IMR-90 (cell line): Measurements from ENCODE around the gene SH2B2. TPM values are rescaled to one million over a fixed set of nuclear protein-coding genes. Genes with fewer than 3 reads are reported as not detected.

Experiments
- CEBPB ChIP-seq: IDR thresholded peaks from 2 replicates; pipeline ENCODE4 v1.6.1; 2012; ENCODE audit warnings: low read depth, low read length, improper control_type of control experiment
- POLR2A ChIP-seq: IDR thresholded peaks from 2 replicates; pipeline ENCODE4 v1.6.1; 2012; ENCODE audit warnings: mild to moderate bottlenecking, low read depth, low read length
- RCOR1 ChIP-seq: IDR thresholded peaks from 2 replicates; pipeline ENCODE4 v1.6.1; 2012; ENCODE audit warnings: mild to moderate bottlenecking, low read length, improper control_type of control experiment; ENCODE audit not compliant: insufficient replicate concordance
- polyA plus RNA-seq, 3 experiments: library from polyadenylated mRNA; depleted of rRNA; stranded (reverse); fragments of >200 nt; gene quantifications; 2 replicates each; pipeline ENCODE4 v1.2.3, GENCODE V29; 2012; ENCODE audit warnings: low replicate concordance in 1 of 3
- total RNA-seq: library from RNA; depleted of rRNA; stranded (reverse); fragments of >200 nt; gene quantifications from 2 replicates; pipeline ENCODE4 v1.2.3, GENCODE V29; 2012
- TF ChIP-seq, protein P1 (sequence below): conservative IDR thresholded peaks from 2 replicates; pipeline ENCODE4 v1.5.1; 2012; ENCODE audit warnings: mild to moderate bottlenecking, low read depth, low read length, improper control_type of control experiment

The SH2B2 gene
- total and polyA plus RNA-seq, 2 of the 4 experiments (the other 2 are of a cell fraction), result 0.36 to 0.99 TPM

DNA sequence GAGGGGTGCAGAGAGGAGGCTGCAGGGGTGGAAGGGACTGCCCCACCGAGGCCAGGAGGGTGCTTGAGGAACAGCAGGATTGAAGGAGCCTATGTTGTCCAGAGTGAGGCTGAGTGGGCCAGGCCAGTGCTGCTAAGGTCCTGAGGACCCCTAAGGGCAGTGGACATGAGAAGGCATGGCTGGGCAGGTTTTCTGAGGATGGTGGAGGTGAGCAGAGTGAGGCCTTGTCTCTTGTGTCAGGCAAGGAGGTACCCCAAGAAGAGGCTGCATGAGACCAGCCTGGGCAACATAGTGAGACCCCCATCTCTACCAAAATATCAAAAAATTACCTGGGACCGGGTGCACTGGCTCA, 5.2 kb downstream of the SH2B2 start (continued):
- TF ChIP-seq, protein P1, sequence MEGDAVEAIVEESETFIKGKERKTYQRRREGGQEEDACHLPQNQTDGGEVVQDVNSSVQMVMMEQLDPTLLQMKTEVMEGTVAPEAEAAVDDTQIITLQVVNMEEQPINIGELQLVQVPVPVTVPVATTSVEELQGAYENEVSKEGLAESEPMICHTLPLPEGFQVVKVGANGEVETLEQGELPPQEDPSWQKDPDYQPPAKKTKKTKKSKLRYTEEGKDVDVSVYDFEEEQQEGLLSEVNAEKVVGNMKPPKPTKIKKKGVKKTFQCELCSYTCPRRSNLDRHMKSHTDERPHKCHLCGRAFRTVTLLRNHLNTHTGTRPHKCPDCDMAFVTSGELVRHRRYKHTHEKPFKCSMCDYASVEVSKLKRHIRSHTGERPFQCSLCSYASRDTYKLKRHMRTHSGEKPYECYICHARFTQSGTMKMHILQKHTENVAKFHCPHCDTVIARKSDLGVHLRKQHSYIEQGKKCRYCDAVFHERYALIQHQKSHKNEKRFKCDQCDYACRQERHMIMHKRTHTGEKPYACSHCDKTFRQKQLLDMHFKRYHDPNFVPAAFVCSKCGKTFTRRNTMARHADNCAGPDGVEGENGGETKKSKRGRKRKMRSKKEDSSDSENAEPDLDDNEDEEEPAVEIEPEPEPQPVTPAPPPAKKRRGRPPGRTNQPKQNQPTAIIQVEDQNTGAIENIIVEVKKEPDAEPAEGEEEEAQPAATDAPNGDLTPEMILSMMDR, result no peak
- no peak for TF ChIP-seq RCOR1
- TF ChIP-seq POLR2A, result no peak
- no peak for TF ChIP-seq CEBPB
